Body of pancreas (tissue), 4 donors: ENCODE measurements around the gene PLPP3.

Source experiments
- POLR2A ChIP-seq, 3 donors: fragments of 450-650 bp; IDR thresholded peaks; one replicate each; pipeline ENCODE4 v1.6.1; 2016; ENCODE audit warnings: antibody characterized with exemption in 3 of 3, mild to moderate bottlenecking in 2 of 3
- TF ChIP-seq, protein P1 (sequence below), 7 experiments: fragments of 450-650 bp in 4 of 7; fragments of 200-600 bp in 3 of 7; sonication (generic) in 3 of 7; IDR thresholded peaks; one replicate each; pipeline ENCODE4 v1.5.1; 2016 to 2019; ENCODE audit warnings: antibody characterized with exemption in 7 of 7

GRCh38 chr1:56459260-56459659 is 120.1 kb downstream of the PLPP3 start:
- TF ChIP-seq, protein P1, sequence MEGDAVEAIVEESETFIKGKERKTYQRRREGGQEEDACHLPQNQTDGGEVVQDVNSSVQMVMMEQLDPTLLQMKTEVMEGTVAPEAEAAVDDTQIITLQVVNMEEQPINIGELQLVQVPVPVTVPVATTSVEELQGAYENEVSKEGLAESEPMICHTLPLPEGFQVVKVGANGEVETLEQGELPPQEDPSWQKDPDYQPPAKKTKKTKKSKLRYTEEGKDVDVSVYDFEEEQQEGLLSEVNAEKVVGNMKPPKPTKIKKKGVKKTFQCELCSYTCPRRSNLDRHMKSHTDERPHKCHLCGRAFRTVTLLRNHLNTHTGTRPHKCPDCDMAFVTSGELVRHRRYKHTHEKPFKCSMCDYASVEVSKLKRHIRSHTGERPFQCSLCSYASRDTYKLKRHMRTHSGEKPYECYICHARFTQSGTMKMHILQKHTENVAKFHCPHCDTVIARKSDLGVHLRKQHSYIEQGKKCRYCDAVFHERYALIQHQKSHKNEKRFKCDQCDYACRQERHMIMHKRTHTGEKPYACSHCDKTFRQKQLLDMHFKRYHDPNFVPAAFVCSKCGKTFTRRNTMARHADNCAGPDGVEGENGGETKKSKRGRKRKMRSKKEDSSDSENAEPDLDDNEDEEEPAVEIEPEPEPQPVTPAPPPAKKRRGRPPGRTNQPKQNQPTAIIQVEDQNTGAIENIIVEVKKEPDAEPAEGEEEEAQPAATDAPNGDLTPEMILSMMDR (IDR thresholded peaks at IDR 0.05) = no peak
- no peak for TF ChIP-seq POLR2A (IDR thresholded peaks at IDR 0.05)
